CD4-positive, alpha-beta memory T cell (primary cell): Measurements from ENCODE around the gene TUBD1. TPM values are rescaled to one million over a fixed set of nuclear protein-coding genes. Genes with fewer than 3 reads are reported as not detected.
A peak's percentile ranks its signal among the peaks of the same experiment; 100 is the strongest.
"Not testable (repeated sequence)": the region's sequence is repeated elsewhere in the genome, so short reads cannot be mapped to it uniquely, and the experiment has no call there.

ENCODE experiments used
- CTCF ChIA-PET: fragments of 350-600 bp; sonication (Branson Sonifier 250); formaldehyde crosslinking; loops from one replicate; lab custom pipeline; 2021; ENCODE audit warnings: inconsistent platforms; ENCODE audit not compliant: partially characterized antibody; lab: Charles Lee
- POLR2A ChIA-PET: fragments of 350-600 bp; sonication (Branson Sonifier 250); formaldehyde crosslinking; loops from one replicate; lab custom pipeline; 2021; ENCODE audit not compliant: partially characterized antibody; lab: Charles Lee
- DNase-seq, 5 donors: peaks; one replicate each; pipeline versions ENCODE4 v3.0.0 to v3.0.0-alpha.2; 2020 to 2022; ENCODE audit warnings: mixed read lengths in 1 of 5
- H3K27ac ChIP-seq: one replicate; pipeline ENCODE4 v1.7.0; 2013; ENCODE audit warnings: low read depth, low read length
- H3K27me3 ChIP-seq: 2 replicates; pipeline ENCODE4 v1.7.0; 2013; ENCODE audit warnings: mild to moderate bottlenecking, low read length, moderate library complexity; ENCODE audit not compliant: insufficient read depth
- H3K36me3 ChIP-seq: 2 replicates; pipeline ENCODE4 v1.7.0; 2013; ENCODE audit warnings: mild to moderate bottlenecking, low read length, moderate library complexity; ENCODE audit not compliant: insufficient read depth
- H3K4me1 ChIP-seq: 2 replicates; pipeline ENCODE4 v1.7.0; 2013; ENCODE audit warnings: mild to moderate bottlenecking, low read length, moderate library complexity; ENCODE audit not compliant: insufficient read depth
- H3K4me3 ChIP-seq, 2 donors: one replicate each; pipeline ENCODE4 v1.7.0; 2013; ENCODE audit warnings: low read length in 2 of 2, mild to moderate bottlenecking in 1 of 2
- H3K9me3 ChIP-seq, 2 donors: one replicate each; pipeline ENCODE4 v1.7.0; 2013; ENCODE audit warnings: low read length in 2 of 2, control low read depth in 1 of 2; ENCODE audit not compliant: control insufficient read depth in 1 of 2
- H3K27ac Mint-ChIP-seq, 7 donors: one replicate each; pipeline ENCODE4 v1.8.0; 2020 to 2021; ENCODE audit warnings: mixed read lengths in 7 of 7, mild to moderate bottlenecking in 6 of 7, inconsistent platforms in 3 of 7, moderate library complexity in 3 of 7
- H3K27me3 Mint-ChIP-seq, 2 donors: one replicate each; pipeline ENCODE4 v1.8.0; 2020 to 2021; ENCODE audit warnings: mixed read lengths in 2 of 2
- H3K36me3 Mint-ChIP-seq, 2 donors: one replicate each; pipeline ENCODE4 v1.8.0; 2020 to 2021; ENCODE audit warnings: mixed read lengths in 2 of 2, inconsistent platforms in 1 of 2, mild to moderate bottlenecking in 1 of 2
- H3K4me1 Mint-ChIP-seq, 4 donors: one replicate each; pipeline ENCODE4 v1.8.0; 2020 to 2021; ENCODE audit warnings: mixed read lengths in 4 of 4, mild to moderate bottlenecking in 1 of 4
- H3K4me3 Mint-ChIP-seq, 8 donors: one replicate each; pipeline ENCODE4 v1.8.0; 2020 to 2021; ENCODE audit warnings: mixed read lengths in 8 of 8, mild to moderate bottlenecking in 7 of 8, moderate library complexity in 6 of 8, inconsistent platforms in 3 of 8
- H3K9me3 Mint-ChIP-seq, 8 donors: one replicate each; pipeline ENCODE4 v1.8.0; 2020 to 2021; ENCODE audit warnings: mixed read lengths in 8 of 8, mild to moderate bottlenecking in 5 of 8, inconsistent platforms in 3 of 8, moderate library complexity in 1 of 8
- intact Hi-C: fragments of 100-400 bp; cut with micrococcal nuclease; formaldehyde crosslinking; loops from one replicate; pipeline ENCODE4 v1.15.1; 2023
- polyA plus RNA-seq, 2 donors: library from polyadenylated mRNA; unstranded; fragments of 300-500 nt; fragmentation: Illumina TruSeq; gene quantifications; one replicate each; pipeline ENCODE4 v1.2.3, GENCODE V29; 2021
- total RNA-seq, 2 experiments: library from RNA; stranded (reverse); gene quantifications; one replicate each; pipeline ENCODE4 v1.2.3, GENCODE V29; 2021

Gene TUBD1
- total and polyA plus RNA-seq, 4 experiments from 2014 or later: 13.6 to 44.0 (median 32.5) TPM

- DNase-seq, H3K36me3 ChIP-seq, H3K27me3 Mint-ChIP-seq, H3K9me3 Mint-ChIP-seq, H3K27me3 ChIP-seq, H3K9me3 ChIP-seq, intact Hi-C loops: not testable (repeated sequence)
- H3K4me3 ChIP-seq: peak overlapping the region in 1 of 2 donors; percentile 45
- ChIA-PET CTCF (interaction anchor here (1.4 to 6.9 kb wide), 4 partner anchors 12 to 90 kb away, joined by 5 to 132 read pairs (median 36); no protein-coding TSS in a partner anchor), POLR2A (interaction anchor here (0.8 to 18.0 kb wide), 8 partner anchors 13 to 222 kb away, joined by 3 to 365 read pairs (median 13); partner anchors contain the start of genes CLTC, PTRH2, RNFT1 and RPS6KB1)
- Mint-ChIP-seq H3K27ac (peak overlapping the region; percentile 96 to 99 (median 98)), H3K4me1 (peaks cover 41 to 82% (median 54%) of the 10 kb centered on the region in 4 donors), H3K36me3 (peaks cover 30 to 41% of the 10 kb centered on the region in 2 donors), H3K4me3 (peak overlapping the region; percentile 94 to 100 (median 97))
- H3K4me1 ChIP-seq: peaks cover 48% of the 10 kb centered on the region
- H3K27ac ChIP-seq: peak overlapping the region; percentile 93
Measured at GRCh38 chr17:59841882-59842263, 50.9 kb downstream of the TUBD1 start.

GRCh38 chr17:59841091-59841881 lies 51.5 kb downstream of the TUBD1 start:
- H3K27me3 ChIP-seq, H3K9me3 Mint-ChIP-seq, H3K27me3 Mint-ChIP-seq, intact Hi-C loops, H3K9me3 ChIP-seq, H3K36me3 ChIP-seq: not testable (repeated sequence)
- Mint-ChIP-seq H3K4me1 (peaks cover 35 to 81% (median 51%) of the 10 kb centered on the region in 4 donors), H3K27ac (peak overlapping the region; percentile 96 to 99 (median 98)), H3K4me3 (peak overlapping the region; percentile 94 to 100 (median 97)), H3K36me3 (peaks cover 30 to 41% of the 10 kb centered on the region in 2 donors)
- POLR2A ChIA-PET: interaction anchor here (0.8 to 18.0 kb wide), 8 partner anchors 12 to 222 kb away, joined by 4 to 365 read pairs (median 30); partner anchors contain the start of genes CLTC, PTRH2, RPS6KB1 and TUBD1
- Histone ChIP-seq H3K27ac (peak overlapping the region; percentile 93), H3K4me1 (peaks cover 48% of the 10 kb centered on the region), H3K4me3 (peak overlapping the region; percentile 78 to 94)
- DNase-seq: peak; percentile 31 to 70 (median 37)
- CTCF ChIA-PET: interaction anchor here (1.6 to 6.9 kb wide), 5 partner anchors 8 to 90 kb away, joined by 5 to 132 read pairs (median 28); no protein-coding TSS in a partner anchor

DNA sequence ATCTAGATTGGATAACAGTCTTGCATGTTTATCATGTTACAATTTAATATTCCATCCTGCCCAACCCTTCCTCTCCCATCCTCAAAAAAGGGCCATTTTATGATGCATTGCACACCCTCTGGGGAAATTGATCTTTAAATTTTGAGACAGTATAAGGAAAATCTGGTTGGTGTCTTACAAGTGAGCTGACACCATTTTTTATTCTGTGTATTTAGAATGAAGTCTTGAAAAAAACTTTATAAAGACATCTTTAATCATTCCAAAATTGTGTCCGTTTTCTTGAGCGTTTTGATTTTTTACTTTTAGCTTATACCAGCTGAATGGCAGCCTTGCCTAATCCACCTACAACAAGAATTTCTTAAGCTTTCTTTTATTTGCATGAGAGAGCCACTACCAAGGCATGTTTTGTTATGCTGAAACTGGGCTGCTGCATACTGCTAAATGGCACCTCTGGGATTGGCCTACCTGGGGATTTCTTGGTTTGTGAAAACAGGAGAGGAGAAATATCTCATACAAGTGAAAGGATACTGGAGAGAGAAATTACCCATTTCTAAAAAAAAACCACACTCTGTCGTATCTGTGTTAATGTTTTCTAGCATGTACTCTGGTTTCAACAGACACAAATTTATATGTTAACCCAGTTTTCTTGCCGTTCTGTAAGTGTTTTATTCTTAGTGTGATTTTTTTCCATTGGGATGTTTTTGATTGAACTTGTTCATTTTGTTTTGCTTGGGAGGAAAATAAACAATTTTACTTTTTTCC lies 52.2 kb downstream of the TUBD1 start:
- ChIA-PET CTCF (interaction anchor here (1.6 to 6.9 kb wide), 5 partner anchors 9 to 89 kb away, joined by 6 to 132 read pairs (median 28); no protein-coding TSS in a partner anchor), POLR2A (interaction anchor here (0.8 to 18.0 kb wide), 7 partner anchors 12 to 133 kb away, joined by 3 to 365 read pairs (median 29); partner anchors contain the start of genes PTRH2, RPS6KB1, TUBD1 and VMP1)
- Histone ChIP-seq H3K9me3 (no peaks in the 10 kb centered on the region), H3K4me3 (peak overlapping the region; percentile 78 to 94), H3K4me1 (peaks cover 43% of the 10 kb centered on the region), H3K36me3 (no peaks in the 10 kb centered on the region), H3K27ac (peak overlapping the region; percentile 93), H3K27me3 (no peaks in the 10 kb centered on the region)
- peak; percentile 27 to 51 (median 29) for DNase-seq
- Mint-ChIP-seq H3K27me3 (no peaks in the 10 kb centered on the region), H3K4me3 (peak overlapping the region; percentile 94 to 100 (median 97)), H3K36me3 (peaks cover 30 to 41% of the 10 kb centered on the region in 2 donors), H3K9me3 (peaks cover 0 to 2% (median 0%) of the 10 kb centered on the region in 8 donors), H3K4me1 (peaks cover 30 to 74% (median 45%) of the 10 kb centered on the region in 4 donors), H3K27ac (peak overlapping the region; percentile 96 to 99 (median 98))
- intact Hi-C loops: no loop called here

DNA sequence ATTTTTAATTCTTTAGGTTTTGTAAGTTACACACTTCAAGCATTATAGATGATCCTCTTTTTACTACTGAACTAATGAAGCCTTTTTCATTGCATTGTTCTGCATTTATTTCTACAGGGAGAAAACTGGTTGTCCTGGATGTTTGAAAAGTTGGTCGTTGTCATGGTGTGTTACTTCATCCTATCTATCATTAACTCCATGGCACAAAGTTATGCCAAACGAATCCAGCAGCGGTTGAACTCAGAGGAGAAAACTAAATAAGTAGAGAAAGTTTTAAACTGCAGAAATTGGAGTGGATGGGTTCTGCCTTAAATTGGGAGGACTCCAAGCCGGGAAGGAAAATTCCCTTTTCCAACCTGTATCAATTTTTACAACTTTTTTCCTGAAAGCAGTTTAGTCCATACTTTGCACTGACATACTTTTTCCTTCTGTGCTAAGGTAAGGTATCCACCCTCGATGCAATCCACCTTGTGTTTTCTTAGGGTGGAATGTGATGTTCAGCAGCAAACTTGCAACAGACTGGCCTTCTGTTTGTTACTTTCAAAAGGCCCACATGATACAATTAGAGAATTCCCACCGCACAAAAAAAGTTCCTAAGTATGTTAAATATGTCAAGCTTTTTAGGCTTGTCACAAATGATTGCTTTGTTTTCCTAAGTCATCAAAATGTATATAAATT lies 53.0 kb downstream of the TUBD1 start:
- Mint-ChIP-seq H3K27me3 (no peaks in the 10 kb centered on the region), H3K4me3 (peak overlapping the region; percentile 94 to 100 (median 97)), H3K9me3 (peaks cover 0 to 2% (median 0%) of the 10 kb centered on the region in 8 donors), H3K4me1 (peaks cover 24 to 67% (median 39%) of the 10 kb centered on the region in 4 donors), H3K36me3 (peaks cover 30 to 41% of the 10 kb centered on the region in 2 donors), H3K27ac (peak overlapping the region; percentile 96 to 99 (median 98))
- intact Hi-C loops: loop anchor here (1.0 kb wide), 2 partner anchors 14 to 86 kb away; no protein-coding TSS in a partner anchor
- Histone ChIP-seq H3K27me3 (no peaks in the 10 kb centered on the region), H3K36me3 (no peaks in the 10 kb centered on the region), H3K4me3 (peak overlapping the region; percentile 78 to 94), H3K4me1 (peaks cover 36% of the 10 kb centered on the region), H3K27ac (peak overlapping the region; percentile 93), H3K9me3 (no peaks in the 10 kb centered on the region)
- CTCF ChIA-PET: interaction anchor here (1.0 to 6.9 kb wide), 12 partner anchors 10 to 317 kb away, joined by 3 to 132 read pairs (median 8); no protein-coding TSS in a partner anchor
- POLR2A ChIA-PET: interaction anchor here (0.8 to 18.0 kb wide), 7 partner anchors 11 to 132 kb away, joined by 3 to 365 read pairs (median 29); partner anchors contain the start of genes PTRH2, RPS6KB1, TUBD1 and VMP1
- DNase-seq: peak in 2 of 5 donors; percentile 15 to 17

DNA sequence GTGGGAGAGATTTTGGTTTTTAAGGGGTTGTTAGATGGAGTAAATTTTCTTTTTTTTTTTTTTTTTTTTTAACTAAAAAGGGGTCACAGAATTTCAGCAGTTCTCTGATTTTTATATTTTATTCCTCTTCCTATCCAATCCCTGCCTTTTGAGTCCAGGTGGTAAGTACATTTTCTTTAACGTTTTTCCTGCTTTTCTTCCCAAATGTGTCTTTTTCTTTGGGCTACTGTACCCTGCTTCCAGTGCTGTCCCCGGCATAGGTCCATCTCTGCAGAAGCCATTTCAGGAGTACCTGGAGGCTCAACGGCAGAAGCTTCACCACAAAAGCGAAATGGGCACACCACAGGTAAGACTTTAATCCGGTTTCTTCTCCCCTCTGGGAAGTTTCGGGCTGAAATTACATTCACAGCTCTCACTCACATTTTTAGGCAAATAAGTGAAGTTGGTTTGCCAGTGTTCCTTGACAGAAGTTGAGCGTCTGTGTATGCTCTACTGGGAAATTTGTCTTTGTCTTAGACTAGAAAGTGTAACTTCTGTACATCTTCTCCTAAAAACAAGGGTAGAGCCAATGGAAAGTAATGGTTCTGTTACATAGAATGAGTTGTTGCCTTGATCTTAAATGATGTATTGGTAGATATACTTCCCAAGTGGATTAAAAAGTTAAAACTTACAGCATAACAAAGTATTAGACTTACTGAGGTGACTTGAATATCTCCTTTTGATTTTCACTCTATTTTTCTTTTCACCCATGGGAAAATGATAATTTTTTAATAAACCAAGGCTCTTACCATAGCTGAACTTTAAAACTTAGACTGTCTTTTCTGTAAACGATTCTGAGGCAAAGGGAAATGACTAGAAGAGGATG lies 54.5 kb downstream of the TUBD1 start:
- Histone ChIP-seq H3K36me3 (no peaks in the 10 kb centered on the region), H3K9me3 (no peaks in the 10 kb centered on the region), H3K27ac (peak overlapping the region; percentile 93), H3K4me1 (peaks cover 21% of the 10 kb centered on the region), H3K4me3 (peak overlapping the region; percentile 78 to 94), H3K27me3 (no peaks in the 10 kb centered on the region)
- Mint-ChIP-seq H3K4me1 (peaks cover 22 to 61% (median 36%) of the 10 kb centered on the region in 4 donors), H3K4me3 (peak overlapping the region; percentile 94 to 100 (median 97)), H3K27me3 (no peaks in the 10 kb centered on the region), H3K9me3 (peaks cover 0 to 2% (median 0%) of the 10 kb centered on the region in 8 donors), H3K36me3 (peaks cover 33 to 42% of the 10 kb centered on the region in 2 donors), H3K27ac (peak overlapping the region; percentile 96 to 99 (median 98))
- ChIA-PET POLR2A (interaction anchor here (0.6 to 18.0 kb wide), 18 partner anchors 9 to 761 kb away, joined by 3 to 365 read pairs (median 4); partner anchors contain the start of genes PPM1D, RPS6KB1, TRIM37 and TUBD1), CTCF (interaction anchor here (1.1 to 6.9 kb wide), 12 partner anchors 10 to 316 kb away, joined by 3 to 132 read pairs (median 8); no protein-coding TSS in a partner anchor)
- intact Hi-C loops: no loop called here
- DNase-seq: peak; percentile 45 to 58 (median 56)
